ENCODE results near the gene AQP12B.

DNA sequence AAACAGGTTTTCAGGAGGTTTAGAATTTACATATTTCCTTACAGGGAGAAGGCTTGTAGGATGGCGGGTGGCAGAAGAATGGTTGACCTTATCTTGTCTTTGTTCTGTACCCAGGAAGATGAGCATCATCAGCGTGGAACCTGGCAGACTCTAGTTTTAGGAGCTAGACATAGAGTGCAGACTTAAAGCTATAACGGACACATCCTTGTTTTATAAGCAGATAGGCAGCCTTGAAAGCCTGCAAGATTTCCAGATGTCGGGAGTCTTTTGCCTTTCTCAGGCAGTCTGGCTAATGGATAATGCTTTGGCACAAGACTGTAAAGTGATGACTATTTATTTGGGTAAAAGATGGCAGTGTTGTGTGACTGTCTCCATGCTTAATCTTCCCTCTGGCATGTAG lies 11.7 kb downstream of the AQP12B start:
- TF ChIP-seq CTCF (IDR thresholded peaks at IDR 0.05) (no peak), ZFX (IDR thresholded peaks at IDR 0.05; ENCODE audit: borderline replicate concordance) (no peak)
